SK-N-MC (cell line): ENCODE measurements around the gene DNAH1.

ENCODE experiments used
- EZH2 ChIP-seq: fragments of 200-600 bp; sonication (generic); IDR thresholded peaks from one replicate; pipeline ENCODE4 v1.6.1; 2017; ENCODE audit warnings: antibody characterized with exemption
- FOXP2 ChIP-seq: optimal IDR thresholded peaks from 2 replicates; pipeline ENCODE3; 2011; ENCODE audit warnings: mild to moderate bottlenecking, moderate library complexity; ENCODE audit not compliant: insufficient read depth; ENCODE audit errors: extremely low read length, control extremely low read depth
- POLR2AphosphoS5 ChIP-seq: IDR thresholded peaks from 2 replicates; pipeline ENCODE4 v1.6.1; 2012; ENCODE audit warnings: mild to moderate bottlenecking, low read depth, low read length, borderline replicate concordance

DNA sequence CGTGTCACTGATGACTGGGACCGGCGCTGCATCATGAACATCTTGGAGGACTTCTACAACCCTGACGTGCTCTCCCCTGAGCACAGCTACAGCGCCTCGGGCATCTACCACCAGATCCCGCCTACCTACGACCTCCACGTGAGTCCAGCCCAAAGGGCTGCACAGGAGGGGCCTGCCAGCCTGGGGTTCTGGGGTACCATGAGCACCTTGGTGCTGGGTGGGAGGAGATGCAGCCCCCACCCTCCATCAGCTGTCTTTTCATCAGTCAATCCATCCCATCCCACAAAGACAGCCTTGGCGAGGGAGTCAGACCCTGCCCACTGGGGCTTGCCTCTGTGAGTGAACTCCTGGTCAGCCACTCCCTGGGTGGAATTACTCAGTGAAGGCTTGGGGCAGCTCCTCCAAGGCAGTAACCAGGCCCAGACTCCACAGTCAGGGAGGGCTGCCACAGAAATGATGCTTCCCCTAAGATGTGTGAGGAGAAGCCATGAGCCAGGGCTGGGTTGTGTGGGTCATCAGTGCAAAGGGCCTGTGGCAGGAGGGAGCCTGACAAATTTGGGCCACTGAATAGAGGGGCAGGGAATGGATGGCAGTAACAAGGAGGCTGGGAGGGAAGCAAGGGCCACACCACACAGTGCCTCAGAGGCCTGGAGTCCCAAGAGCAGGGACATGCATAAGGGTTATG, 80.9 kb downstream of the DNAH1 start:
- TF ChIP-seq POLR2AphosphoS5 (no peak), EZH2 (no peak), FOXP2 (no peak)
